Activated T-helper 17 cell treated with anti-CD3 and anti-CD28 coated beads, Interleukin-2, amount 50 U/mL, for 72 hours (primary cell): Measurements from ENCODE around the gene UQCC5. TPM values are rescaled to one million over a fixed set of nuclear protein-coding genes. Genes with fewer than 3 reads are reported as not detected.

Source experiments
- ATAC-seq: fragments of 150-1000 bp; cut with Tn5 transposase; replicated peaks from 2 replicates; pipeline ENCODE4 v1.10.0; 2021; ENCODE audit warnings: mild to moderate bottlenecking, moderate library complexity
- H3K27ac Mint-ChIP-seq: one replicate; pipeline ENCODE4 v1.8.0; 2022; ENCODE audit warnings: mixed read lengths
- H3K27me3 Mint-ChIP-seq: one replicate; pipeline ENCODE4 v1.8.0; 2022; ENCODE audit warnings: mixed read lengths
- H3K36me3 Mint-ChIP-seq: one replicate; pipeline ENCODE4 v1.8.0; 2022; ENCODE audit warnings: low read depth, mild to moderate bottlenecking, mixed read lengths
- H3K4me1 Mint-ChIP-seq: one replicate; pipeline ENCODE4 v1.8.0; 2022; ENCODE audit warnings: mixed read lengths
- H3K4me3 Mint-ChIP-seq: one replicate; pipeline ENCODE4 v1.8.0; 2022; ENCODE audit warnings: mild to moderate bottlenecking, mixed read lengths
- H3K9me3 Mint-ChIP-seq: one replicate; pipeline ENCODE4 v1.8.0; 2022; ENCODE audit warnings: mixed read lengths
- total RNA-seq, 2 donors: library from RNA; stranded (reverse); gene quantifications; one replicate each; pipeline ENCODE4 v1.2.3, GENCODE V29; 2022

The UQCC5 gene, protein sequence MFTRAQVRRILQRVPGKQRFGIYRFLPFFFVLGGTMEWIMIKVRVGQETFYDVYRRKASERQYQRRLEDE
- total RNA-seq = 10 to 100 TPM in 1 of 2 donors, 1 to 10 TPM in 1; 7.9 to 12.0 TPM

DNA sequence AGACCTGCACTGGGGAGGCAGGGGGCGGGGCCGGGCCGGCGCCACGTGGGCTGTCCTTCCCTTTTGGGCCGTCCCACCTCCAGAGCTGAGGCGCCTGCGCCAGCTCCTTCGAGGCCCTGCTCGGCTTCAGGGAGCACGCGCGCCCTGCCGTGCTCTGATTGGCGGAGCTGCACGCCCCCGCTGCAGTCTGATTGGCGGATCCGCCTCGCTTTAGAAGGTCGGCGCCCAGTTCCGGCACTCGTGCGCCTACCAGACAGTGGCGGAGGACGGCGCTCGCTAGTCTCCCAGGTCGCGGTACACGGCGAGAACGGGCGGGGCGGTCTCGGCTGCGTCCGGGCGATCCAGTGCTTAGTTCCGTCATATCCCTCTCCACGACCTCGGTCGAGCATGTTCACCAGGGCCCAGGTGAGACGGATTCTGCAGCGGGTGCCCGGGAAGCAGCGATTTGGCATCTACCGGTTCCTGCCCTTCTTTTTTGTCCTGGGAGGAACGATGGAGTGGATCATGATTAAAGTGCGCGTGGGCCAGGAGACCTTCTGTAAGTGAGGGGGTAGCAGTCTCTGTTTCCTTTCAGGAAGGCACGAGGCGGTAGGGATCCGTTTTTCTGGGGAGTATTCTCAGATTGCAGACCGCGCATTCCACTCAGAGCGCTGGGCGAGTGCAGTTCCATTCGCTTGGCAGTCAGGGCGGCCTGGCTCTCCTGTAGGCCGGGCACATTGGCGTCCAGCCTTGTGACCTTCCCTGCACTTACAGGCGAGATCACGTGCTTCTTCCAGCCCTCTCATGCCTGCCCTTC lies at the start of gene UQCC5:
Gene UQCC5, plus strand, starts transcription at position 237 of the 796 bp plus-strand sequence. Its CDS starts 151 bp downstream, at position 388.
- ATAC-seq = peak; percentile 92
- Mint-ChIP-seq H3K27me3 (no peaks in the 10 kb centered on the region), H3K4me3 (peak within 1 kb of the TSS; percentile 88), H3K4me1 (peaks cover 28% of the 10 kb centered on the region), H3K27ac (peak within 1 kb of the TSS; percentile 99), H3K36me3 (peaks cover 47% of the 10 kb centered on the region), H3K9me3 (no peaks in the 10 kb centered on the region)

DNA sequence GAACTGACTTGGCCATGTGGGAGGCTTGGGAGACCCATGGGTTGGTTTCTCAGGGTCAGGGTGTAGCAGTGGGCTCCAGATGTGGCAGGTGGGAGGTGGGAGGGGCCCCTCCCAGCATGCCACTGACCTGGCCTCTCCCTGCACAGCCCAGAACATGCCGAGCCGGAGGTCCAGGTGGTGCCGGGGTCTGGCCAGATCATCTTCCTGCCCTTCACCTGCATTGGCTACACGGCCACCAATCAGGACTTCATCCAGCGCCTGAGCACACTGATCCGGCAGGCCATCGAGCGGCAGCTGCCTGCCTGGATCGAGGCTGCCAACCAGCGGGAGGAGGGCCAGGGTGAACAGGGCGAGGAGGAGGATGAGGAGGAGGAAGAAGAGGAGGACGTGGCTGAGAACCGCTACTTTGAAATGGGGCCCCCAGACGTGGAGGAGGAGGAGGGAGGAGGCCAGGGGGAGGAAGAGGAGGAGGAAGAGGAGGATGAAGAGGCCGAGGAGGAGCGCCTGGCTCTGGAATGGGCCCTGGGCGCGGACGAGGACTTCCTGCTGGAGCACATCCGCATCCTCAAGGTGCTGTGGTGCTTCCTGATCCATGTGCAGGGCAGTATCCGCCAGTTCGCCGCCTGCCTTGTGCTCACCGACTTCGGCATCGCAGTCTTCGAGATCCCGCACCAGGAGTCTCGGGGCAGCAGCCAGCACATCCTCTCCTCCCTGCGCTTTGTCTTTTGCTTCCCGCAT lies 49.2 kb upstream of the UQCC5 start:
- Mint-ChIP-seq H3K4me1 (no peaks in the 10 kb centered on the region), H3K27me3 (no peaks in the 10 kb centered on the region), H3K9me3 (no peaks in the 10 kb centered on the region), H3K27ac (no peak overlapping the region), H3K36me3 (peaks cover 89% of the 10 kb centered on the region), H3K4me3 (no peak overlapping the region)
- ATAC-seq = no peak

DNA sequence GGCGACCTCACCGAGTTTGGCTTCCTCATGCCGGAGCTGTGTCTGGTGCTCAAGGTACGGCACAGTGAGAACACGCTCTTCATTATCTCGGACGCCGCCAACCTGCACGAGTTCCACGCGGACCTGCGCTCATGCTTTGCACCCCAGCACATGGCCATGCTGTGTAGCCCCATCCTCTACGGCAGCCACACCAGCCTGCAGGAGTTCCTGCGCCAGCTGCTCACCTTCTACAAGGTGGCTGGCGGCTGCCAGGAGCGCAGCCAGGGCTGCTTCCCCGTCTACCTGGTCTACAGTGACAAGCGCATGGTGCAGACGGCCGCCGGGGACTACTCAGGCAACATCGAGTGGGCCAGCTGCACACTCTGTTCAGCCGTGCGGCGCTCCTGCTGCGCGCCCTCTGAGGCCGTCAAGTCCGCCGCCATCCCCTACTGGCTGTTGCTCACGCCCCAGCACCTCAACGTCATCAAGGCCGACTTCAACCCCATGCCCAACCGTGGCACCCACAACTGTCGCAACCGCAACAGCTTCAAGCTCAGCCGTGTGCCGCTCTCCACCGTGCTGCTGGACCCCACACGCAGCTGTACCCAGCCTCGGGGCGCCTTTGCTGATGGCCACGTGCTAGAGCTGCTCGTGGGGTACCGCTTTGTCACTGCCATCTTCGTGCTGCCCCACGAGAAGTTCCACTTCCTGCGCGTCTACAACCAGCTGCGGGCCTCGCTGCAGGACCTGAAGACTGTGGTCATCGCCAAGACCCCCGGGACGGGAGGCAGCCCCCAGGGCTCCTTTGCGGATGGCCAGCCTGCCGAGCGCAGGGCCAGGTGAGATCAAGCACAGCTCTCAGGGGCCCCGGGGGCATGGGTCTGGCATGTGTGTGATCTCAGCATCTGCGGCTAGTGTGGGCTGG lies 48.4 kb upstream of the UQCC5 start:
- no peak overlapping the region for H3K4me3 Mint-ChIP-seq
- H3K9me3 Mint-ChIP-seq = no peaks in the 10 kb centered on the region
- H3K27me3 Mint-ChIP-seq = no peaks in the 10 kb centered on the region
- H3K4me1 Mint-ChIP-seq = no peaks in the 10 kb centered on the region
- ATAC-seq = no peak
- peaks cover 87% of the 10 kb centered on the region for H3K36me3 Mint-ChIP-seq
- H3K27ac Mint-ChIP-seq = no peak overlapping the region

DNA sequence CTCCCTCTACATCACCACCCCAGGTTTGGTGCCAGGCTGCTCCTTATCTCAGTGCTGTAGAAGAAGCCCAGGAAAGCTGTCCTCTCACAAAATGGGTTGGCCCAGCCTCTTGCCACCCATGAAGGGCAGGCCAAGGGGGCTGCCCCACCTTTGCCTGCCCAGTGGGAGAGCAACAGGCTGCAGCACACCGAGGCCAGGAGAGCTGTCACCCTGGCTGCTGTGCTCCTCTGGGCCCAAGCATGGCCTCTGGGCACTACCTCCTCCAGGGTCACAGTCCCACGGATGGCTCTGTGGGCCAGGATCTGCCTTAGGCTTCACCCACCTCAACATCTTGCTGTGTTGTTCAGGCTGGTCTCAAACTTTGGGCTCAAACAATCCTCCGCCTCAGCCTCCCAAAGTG lies 47.7 kb upstream of the UQCC5 start:
- peaks cover 80% of the 10 kb centered on the region for H3K36me3 Mint-ChIP-seq
- ATAC-seq = no peak
- H3K27ac Mint-ChIP-seq = no peak overlapping the region
- no peak overlapping the region for H3K4me3 Mint-ChIP-seq
- H3K27me3 Mint-ChIP-seq = no peaks in the 10 kb centered on the region
- H3K4me1 Mint-ChIP-seq = no peaks in the 10 kb centered on the region
- H3K9me3 Mint-ChIP-seq = no peaks in the 10 kb centered on the region

DNA sequence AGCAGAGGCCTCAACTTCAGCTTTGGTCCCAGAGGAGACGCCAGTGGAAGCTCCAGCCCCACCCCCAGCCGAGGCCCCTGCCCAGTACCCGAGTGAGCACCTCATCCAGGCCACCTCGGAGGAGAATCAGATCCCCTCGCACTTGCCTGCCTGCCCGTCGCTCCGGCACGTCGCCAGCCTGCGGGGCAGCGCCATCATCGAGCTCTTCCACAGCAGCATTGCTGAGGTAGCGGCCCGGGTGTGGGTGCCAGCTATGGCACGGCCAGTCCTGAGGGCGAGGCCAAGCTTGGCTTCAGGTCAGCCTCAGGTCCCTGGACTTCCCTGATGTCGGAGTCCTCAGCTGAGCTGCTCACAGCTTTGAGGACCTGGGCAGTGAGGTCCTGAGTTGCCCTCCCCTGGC lies 47.0 kb upstream of the UQCC5 start:
- H3K4me3 Mint-ChIP-seq = no peak overlapping the region
- peaks cover 73% of the 10 kb centered on the region for H3K36me3 Mint-ChIP-seq
- ATAC-seq = no peak
- H3K9me3 Mint-ChIP-seq = no peaks in the 10 kb centered on the region
- no peaks in the 10 kb centered on the region for H3K27me3 Mint-ChIP-seq
- H3K27ac Mint-ChIP-seq = no peak overlapping the region
- H3K4me1 Mint-ChIP-seq = no peaks in the 10 kb centered on the region

DNA sequence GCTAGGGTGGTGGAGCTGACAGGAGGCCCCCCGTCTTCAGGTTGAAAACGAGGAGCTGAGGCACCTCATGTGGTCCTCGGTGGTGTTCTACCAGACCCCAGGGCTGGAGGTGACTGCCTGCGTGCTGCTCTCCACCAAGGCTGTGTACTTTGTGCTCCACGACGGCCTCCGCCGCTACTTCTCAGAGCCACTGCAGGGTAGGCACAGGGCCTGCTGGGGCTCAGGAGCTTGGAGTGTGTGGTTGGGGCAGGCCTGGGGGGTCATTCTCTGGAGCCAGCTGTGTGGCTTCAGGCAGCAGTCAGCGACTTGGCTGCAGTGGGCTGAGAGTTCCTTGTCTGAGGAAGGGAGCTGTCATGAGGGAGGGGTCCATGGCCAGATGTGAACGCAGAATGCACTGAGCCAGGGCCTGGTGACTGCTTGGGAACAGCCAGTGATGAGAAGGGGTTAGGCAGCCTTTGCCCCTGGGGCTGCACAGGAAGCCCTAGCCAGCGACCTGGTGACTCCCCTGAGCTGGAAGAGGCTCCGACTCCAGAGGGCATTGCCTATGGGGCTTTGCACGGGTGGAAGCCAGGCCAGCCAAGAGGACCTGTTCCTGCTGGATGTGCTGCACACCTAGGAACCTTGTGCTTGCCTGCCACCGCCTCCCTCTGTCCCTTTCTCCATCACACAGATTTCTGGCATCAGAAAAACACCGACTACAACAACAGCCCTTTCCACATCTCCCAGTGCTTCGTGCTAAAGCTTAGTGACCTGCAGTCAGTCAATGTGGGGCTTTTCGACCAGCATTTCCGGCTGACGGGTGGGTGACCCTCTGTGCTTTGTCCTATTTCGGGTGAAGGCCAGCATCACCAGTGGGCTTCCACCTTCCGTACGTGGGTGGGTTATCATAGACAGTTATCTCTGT lies 46.1 kb upstream of the UQCC5 start:
- Mint-ChIP-seq H3K4me1 (no peaks in the 10 kb centered on the region), H3K9me3 (no peaks in the 10 kb centered on the region), H3K27ac (peak overlapping the region; percentile 52), H3K36me3 (peaks cover 68% of the 10 kb centered on the region), H3K4me3 (no peak overlapping the region), H3K27me3 (no peaks in the 10 kb centered on the region)
- no peak for ATAC-seq

DNA sequence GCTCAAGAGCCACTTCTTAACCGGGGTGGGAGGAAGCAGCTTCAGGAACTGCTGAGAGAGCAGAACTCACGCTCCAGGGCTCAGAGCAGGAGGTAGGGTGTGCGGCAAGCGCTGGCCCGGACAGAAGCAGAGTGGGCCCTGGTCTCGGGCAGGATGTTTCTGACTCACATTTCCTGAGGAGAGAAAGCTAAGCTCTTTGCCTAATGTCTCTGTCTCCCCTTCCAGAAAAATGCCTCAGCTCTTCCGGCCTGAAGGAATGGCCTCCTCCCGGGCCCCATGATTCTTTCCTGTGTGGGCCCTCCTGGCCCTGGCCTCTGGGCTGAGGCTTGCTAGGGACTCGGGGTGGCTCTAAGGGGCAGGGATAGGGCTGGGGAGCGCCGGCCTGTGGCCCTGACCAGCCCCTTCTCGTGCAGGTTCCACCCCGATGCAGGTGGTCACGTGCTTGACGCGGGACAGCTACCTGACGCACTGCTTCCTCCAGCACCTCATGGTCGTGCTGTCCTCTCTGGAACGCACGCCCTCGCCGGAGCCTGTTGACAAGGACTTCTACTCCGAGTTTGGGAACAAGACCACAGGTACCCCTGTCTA lies 45.4 kb upstream of the UQCC5 start:
- no peaks in the 10 kb centered on the region for H3K9me3 Mint-ChIP-seq
- peak; percentile 17 for ATAC-seq
- H3K4me3 Mint-ChIP-seq = no peak overlapping the region
- H3K4me1 Mint-ChIP-seq = no peaks in the 10 kb centered on the region
- H3K36me3 Mint-ChIP-seq = peaks cover 61% of the 10 kb centered on the region
- no peaks in the 10 kb centered on the region for H3K27me3 Mint-ChIP-seq
- peak overlapping the region; percentile 52 for H3K27ac Mint-ChIP-seq

DNA sequence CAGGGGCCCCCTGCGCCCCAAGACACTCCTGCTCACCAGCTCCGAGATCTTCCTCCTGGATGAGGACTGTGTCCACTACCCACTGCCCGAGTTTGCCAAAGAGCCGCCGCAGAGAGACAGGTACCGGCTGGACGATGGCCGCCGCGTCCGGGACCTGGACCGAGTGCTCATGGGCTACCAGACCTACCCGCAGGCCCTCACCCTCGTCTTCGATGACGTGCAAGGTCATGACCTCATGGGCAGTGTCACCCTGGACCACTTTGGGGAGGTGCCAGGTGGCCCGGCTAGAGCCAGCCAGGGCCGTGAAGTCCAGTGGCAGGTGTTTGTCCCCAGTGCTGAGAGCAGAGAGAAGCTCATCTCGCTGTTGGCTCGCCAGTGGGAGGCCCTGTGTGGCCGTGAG lies 44.3 kb upstream of the UQCC5 start:
- Mint-ChIP-seq H3K27me3 (no peaks in the 10 kb centered on the region), H3K9me3 (no peaks in the 10 kb centered on the region), H3K4me1 (no peaks in the 10 kb centered on the region), H3K27ac (no peak overlapping the region), H3K4me3 (no peak overlapping the region), H3K36me3 (peaks cover 51% of the 10 kb centered on the region)
- ATAC-seq = no peak

DNA sequence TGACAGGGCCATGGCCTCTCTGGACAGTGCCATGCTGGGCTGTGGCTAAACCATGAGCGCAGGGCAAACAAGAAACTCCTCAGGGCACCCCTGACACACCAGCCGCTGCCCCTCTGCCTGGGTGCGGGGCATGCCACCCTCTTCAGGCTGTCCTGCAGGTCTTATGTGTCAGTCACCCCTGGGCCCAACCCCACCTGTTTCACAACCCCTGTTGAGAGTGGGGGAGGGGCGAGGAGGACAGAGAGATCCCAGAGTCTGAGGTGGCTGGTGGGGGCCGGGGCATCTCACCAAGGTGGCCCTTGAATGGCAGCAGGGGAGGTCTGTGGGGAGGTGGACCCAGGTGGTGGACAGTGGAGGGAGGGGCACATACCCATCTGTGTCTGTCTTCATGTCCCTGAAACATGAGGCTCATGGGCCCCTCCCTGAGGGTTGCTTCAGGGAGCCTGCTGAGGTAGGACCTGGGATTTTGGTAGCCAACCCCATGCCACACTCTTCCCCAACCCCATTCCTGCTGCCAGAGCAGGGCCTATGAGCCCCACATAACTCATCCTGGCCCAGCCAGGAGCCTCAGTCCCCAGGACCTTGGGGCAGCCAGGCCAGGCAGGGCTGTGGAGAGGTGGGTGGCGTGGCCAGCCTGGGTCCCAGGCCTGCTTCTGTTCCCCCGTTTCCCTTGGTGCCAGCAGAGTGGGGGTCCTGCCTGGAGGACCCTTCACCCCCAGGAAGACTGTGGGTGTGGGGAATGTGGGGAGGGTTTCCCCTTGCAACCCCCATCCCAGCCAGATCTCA lies 43.0 kb upstream of the UQCC5 start:
- ATAC-seq = no peak
- peaks cover 40% of the 10 kb centered on the region for H3K36me3 Mint-ChIP-seq
- H3K4me1 Mint-ChIP-seq = no peaks in the 10 kb centered on the region
- H3K27me3 Mint-ChIP-seq = no peaks in the 10 kb centered on the region
- H3K27ac Mint-ChIP-seq = no peak overlapping the region
- H3K4me3 Mint-ChIP-seq = no peak overlapping the region
- no peaks in the 10 kb centered on the region for H3K9me3 Mint-ChIP-seq

DNA sequence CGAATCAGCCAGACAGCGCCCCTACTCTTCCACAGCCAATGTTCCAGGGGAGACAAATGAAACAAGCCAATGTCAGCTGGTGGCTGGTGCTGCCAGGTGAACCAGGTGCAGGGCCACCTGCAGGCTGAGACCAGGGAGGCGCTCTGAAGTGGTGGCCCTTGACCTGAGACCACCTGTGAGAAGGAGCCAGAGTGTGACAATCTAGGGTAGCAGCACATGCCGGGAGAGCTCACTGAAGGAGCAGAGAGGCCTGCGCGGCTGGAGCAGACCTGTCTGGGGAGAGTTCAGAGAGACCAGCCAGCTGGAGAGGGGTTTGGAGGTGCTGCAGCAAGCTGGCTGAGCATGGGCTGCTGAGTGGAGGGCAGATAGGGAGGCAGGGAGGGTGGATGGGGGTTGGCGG lies 42.0 kb upstream of the UQCC5 start:
- Mint-ChIP-seq H3K27ac (no peak overlapping the region), H3K4me1 (no peaks in the 10 kb centered on the region), H3K9me3 (no peaks in the 10 kb centered on the region), H3K4me3 (no peak overlapping the region), H3K36me3 (peaks cover 33% of the 10 kb centered on the region), H3K27me3 (no peaks in the 10 kb centered on the region)
- peak; percentile 5 for ATAC-seq

DNA sequence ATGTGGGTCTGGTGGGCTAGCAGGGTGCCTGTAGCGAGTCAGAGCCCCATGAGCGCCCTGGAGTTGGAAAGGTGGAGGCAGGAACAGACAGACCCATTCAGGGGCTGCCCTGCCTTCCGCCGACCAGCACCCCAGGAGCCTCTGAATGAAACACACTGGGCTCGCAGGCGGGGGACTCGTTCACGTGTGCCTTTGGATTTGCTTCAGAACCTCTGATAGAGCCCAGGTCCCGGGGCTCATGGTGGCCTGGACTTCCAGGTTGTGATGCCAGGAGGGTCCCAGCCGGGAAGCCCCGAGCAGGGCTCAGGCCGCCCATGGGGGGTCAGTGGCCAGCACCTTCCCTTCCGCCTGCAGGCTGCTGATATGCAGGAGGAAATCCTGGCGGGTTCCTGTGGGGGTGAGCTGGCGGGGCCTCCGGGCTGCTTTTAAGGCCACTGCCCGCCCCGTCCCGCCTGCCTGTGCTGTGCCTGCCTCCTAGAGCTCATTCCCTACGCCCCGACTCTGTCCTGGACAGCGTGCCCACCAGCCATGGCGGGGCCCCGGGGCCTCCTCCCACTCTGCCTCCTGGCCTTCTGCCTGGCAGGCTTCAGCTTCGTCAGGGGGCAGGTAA lies 41.4 kb upstream of the UQCC5 start, which contains the start of gene STAB1:
Gene STAB1, plus strand, starts transcription at position 453 of the 610 bp plus-strand sequence. Its CDS starts 76 bp downstream, at position 529.
- H3K4me1 Mint-ChIP-seq = no peaks in the 10 kb centered on the region
- ATAC-seq = peak; percentile 4
- H3K27ac Mint-ChIP-seq = no peak within 1 kb of the TSS
- H3K36me3 Mint-ChIP-seq = peaks cover 27% of the 10 kb centered on the region
- H3K27me3 Mint-ChIP-seq = no peaks in the 10 kb centered on the region
- H3K9me3 Mint-ChIP-seq = no peaks in the 10 kb centered on the region
- no peak within 1 kb of the TSS for H3K4me3 Mint-ChIP-seq
